Stimulated activated CD8-positive, alpha-beta memory T cell treated with anti-CD3 and anti-CD28 coated beads, Interleukin-15, amount 100 ng/mL, for 1 hour (primary cell): Measurements from ENCODE around the gene NGB.
"Not testable (repeated sequence)": the region's sequence is repeated elsewhere in the genome, so short reads cannot be mapped to it uniquely, and the experiment has no call there.

Source experiments
- DNase-seq: peaks from one replicate; pipeline ENCODE4 v3.0.0-alpha.2; 2020; ENCODE audit warnings: low read depth

The NGB gene

GRCh38 chr14:77296155-77296554 is 25.1 kb upstream of the NGB start:
- no peak for DNase-seq

GRCh38 chr14:77290705-77291104 is 19.7 kb upstream of the NGB start:
- no peak for DNase-seq

GRCh38 chr14:77286576-77286975 is 15.6 kb upstream of the NGB start:
- no peak for DNase-seq

- DNase-seq = no peak
Measured at GRCh38 chr14:77284466-77284865, 13.5 kb upstream of the NGB start.

GRCh38 chr14:77284066-77284465 is 13.1 kb upstream of the NGB start:
- no peak for DNase-seq

- DNase-seq = no peak
Measured at GRCh38 chr14:77281852-77282410, 10.9 kb upstream of the NGB start.

GRCh38 chr14:77280921-77281320 is 9.9 kb upstream of the NGB start:
- DNase-seq = not testable (repeated sequence)

GRCh38 chr14:77279719-77280118 is 8.7 kb upstream of the NGB start:
- no peak for DNase-seq

- DNase-seq = no peak
Measured at GRCh38 chr14:77278461-77279230, 7.6 kb upstream of the NGB start.

- no peak for DNase-seq
Measured at GRCh38 chr14:77276959-77277358, 6.0 kb upstream of the NGB start.

GRCh38 chr14:77276295-77276935 is 5.4 kb upstream of the NGB start:
- DNase-seq = no peak

- DNase-seq = no peak
Measured at GRCh38 chr14:77275601-77276017, 4.6 kb upstream of the NGB start.

GRCh38 chr14:77275041-77275580 is 4.1 kb upstream of the NGB start:
- DNase-seq = no peak

GRCh38 chr14:77273796-77274195 is 2.8 kb upstream of the NGB start:
- DNase-seq = no peak

- DNase-seq = no peak
Measured at GRCh38 chr14:77272261-77272660, 1.3 kb upstream of the NGB start.

- DNase-seq = no peak
Measured at GRCh38 chr14:77270361-77271112, 469 bp downstream of the NGB start.

GRCh38 chr14:77268989-77269600 is 1.9 kb downstream of the NGB start:
- no peak for DNase-seq

- no peak for DNase-seq
Measured at GRCh38 chr14:77267937-77268699, 2.9 kb downstream of the NGB start.

GRCh38 chr14:77266336-77266735 is 4.7 kb downstream of the NGB start:
- no peak for DNase-seq

- DNase-seq = no peak
Measured at GRCh38 chr14:77265561-77266335, 5.3 kb downstream of the NGB start.

- DNase-seq = no peak
Measured at GRCh38 chr14:77265187-77265515, 5.9 kb downstream of the NGB start.
